Measurements from ENCODE around the gene SIRT3.

Gene SIRT3

DNA sequence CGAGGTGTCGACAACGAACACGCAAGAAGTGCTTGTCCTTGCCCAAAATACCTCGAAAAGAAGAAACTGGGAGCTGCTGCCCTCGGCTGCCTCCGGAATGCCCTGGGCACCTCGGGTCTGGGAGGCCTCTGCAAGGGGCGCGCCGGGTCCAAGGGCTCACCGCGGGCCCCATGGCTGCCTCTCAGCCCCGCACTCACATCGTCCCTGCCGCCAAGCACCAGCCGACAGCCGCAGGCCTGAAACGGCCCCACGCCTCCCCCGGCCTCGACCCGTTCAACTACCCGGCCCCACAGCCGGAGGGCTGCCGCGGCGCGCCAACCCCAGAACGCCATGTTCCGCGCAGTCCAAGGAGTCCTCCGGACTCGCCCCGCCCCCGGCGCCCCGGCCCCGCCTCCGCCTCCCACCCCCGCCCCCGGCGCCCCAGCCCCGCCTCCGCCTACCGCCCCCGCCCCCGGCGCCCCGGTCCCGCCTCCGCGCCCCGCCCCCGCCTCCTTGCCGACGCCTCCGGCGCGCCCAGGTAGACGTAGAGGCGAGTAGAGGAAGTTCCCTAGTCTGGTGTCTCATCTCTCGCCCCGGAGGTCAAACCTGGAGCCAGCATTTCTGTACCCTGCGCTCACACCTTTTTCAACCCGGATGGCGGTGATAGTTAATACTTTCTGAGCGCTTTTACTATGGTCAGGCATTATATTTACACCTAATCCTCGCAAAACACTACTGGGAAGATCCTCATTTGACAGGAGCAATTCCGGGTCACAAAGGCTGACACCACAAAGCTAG is at the start of gene SIRT3:
Gene SIRT3, minus strand, starts transcription at position 346 of the 777 bp plus-strand sequence. Its CDS starts 14 bp downstream, at position 332.
- peak; percentile 89 for DNase-seq

DNA sequence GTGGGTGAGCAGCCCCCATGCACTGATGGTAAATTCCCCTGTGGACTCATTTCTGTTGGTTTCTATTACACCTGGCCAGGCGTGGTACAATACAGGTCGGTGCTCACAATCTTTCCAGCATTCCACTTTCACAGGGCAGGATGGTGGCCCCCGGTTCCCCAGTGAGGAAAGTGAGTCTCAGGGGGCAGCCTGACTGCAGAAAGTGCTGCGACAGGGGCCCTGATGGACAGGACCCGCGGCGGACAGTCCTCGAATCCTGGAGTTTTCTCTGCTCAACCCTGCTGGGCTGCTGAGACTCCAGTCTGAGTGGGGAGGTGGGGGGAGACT is 49.7 kb upstream of the SIRT3 start:
- no peak for DNase-seq

GRCh38 chr11:285021-285893 is 49.1 kb upstream of the SIRT3 start:
- DNase-seq = no peak

DNA sequence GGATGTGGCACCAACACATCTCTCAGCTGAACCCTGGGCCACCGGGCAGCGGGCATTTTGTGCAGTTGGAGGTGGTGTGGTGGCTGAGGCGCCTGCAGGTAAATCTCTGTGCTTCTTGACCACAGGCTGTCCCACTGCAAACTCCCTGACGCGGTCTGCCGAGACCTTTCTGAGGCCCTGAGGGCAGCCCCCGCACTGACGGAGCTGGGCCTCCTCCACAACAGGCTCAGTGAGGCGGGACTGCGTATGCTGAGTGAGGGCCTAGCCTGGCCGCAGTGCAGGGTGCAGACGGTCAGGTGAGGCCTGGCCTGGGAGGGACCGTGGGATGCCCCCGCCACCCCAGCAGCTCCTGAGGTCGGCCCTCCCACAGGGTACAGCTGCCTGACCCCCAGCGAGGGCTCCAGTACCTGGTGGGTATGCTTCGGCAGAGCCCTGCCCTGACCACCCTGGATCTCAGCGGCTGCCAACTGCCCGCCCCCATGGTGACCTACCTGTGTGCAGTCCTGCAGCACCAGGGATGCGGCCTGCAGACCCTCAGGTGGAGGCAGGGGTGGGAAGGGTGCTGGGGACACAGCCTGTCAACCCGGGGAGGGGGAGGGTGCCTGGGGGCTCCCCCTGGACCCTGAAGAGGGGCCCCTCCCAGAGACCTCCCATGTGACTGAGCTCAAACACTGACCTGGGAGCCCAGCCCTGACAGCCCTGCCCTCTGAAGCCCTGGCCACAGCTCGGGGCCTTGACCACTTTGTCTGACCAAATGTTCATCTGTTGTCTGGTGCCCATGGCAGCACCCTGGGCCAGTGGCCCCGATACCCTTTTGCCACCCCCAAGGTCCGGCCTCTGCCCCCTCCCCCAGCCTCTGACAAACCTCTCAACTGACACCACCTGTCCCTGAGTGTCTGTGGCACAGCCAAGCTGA is 48.2 kb upstream of the SIRT3 start:
- DNase-seq = no peak

- DNase-seq = no peak
These were observed 47.4 kb upstream of the SIRT3 start for GRCh38 chr11:283405-284104.

DNA sequence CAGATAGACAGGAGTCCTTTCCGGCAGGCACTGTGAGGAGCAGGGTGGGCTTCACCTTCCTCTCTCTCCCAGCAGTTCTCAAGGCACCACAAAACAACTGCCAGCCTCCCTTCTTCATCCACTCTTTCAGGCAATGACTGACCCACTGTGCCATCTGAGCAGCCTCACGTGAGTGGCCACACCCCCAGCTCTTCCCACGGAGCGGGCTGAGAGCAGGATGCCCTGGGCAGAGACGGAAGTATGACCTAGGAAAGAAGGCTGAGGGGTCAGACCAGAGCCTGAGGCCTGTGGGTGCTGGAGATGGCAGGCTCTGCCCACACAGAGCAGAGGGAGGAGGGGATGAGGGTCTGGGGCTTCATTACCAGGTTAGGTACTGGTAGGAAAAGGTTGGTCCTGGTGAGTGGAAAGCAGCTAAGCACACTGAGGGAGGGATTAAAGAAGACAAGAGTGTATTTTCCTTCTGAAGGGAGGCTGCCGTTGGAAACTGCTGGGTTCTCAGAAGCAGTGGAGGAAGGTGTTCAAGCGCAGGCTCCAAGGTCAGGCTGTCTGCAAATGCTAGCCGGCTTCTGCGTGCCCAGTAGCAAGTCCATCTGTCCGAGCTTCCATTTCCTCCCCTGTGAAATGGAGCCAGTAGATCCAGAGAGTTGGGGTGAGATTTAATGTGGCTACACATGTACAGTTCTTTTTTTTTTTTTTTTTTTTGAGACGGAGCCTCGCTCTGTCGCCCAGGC is 46.7 kb upstream of the SIRT3 start:
- no peak for DNase-seq

DNA sequence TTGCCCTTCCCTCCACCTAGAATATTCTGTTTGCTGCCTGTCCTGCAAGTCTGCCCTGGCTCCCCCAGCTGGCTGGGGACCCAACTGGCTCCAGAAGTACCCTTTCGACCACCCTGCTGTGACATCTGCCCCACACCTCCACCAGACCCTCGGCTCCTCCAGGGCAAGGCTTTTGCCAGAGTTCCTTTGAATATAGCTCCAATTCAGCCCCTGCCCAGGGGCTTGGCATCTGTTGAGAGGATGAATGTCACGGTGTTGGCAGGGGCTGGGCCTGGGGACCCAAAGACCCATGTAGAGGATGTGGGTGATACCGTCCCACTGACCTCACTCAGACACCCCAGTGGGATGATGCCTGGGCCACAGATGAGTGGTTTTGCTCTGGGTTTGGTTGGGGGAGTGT is 46.0 kb upstream of the SIRT3 start:
- no peak for DNase-seq

DNA sequence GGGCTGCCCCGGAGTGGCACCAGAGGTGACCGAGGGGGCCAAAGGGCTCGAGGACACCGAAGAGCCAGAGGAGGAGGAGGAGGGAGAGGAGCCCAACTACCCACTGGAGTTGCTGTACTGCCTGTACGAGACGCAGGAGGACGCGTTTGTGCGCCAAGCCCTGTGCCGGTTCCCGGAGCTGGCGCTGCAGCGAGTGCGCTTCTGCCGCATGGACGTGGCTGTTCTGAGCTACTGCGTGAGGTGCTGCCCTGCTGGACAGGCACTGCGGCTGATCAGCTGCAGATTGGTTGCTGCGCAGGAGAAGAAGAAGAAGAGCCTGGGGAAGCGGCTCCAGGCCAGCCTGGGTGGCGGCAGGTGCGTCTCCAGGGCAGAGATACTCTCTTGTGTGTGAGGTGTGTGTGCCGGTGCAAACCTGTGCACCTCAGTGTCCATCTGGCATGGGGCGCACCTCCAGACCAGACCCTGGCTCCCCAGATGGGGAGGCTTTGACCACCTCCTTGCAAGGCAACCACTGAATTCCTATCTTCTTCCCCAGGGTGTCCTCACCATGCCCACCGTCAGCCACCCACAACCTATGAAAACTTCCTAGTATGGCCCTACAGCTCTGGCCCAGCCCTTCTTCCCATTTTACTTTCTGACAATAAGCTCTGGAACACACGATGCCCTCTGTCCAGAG is 45.5 kb upstream of the SIRT3 start:
- no peak for DNase-seq

GRCh38 chr11:280706-281485 is 44.8 kb upstream of the SIRT3 start:
- peak; percentile 41 for DNase-seq

GRCh38 chr11:279966-280705 is 44.0 kb upstream of the SIRT3 start:
- peak; percentile 51 for DNase-seq

DNA sequence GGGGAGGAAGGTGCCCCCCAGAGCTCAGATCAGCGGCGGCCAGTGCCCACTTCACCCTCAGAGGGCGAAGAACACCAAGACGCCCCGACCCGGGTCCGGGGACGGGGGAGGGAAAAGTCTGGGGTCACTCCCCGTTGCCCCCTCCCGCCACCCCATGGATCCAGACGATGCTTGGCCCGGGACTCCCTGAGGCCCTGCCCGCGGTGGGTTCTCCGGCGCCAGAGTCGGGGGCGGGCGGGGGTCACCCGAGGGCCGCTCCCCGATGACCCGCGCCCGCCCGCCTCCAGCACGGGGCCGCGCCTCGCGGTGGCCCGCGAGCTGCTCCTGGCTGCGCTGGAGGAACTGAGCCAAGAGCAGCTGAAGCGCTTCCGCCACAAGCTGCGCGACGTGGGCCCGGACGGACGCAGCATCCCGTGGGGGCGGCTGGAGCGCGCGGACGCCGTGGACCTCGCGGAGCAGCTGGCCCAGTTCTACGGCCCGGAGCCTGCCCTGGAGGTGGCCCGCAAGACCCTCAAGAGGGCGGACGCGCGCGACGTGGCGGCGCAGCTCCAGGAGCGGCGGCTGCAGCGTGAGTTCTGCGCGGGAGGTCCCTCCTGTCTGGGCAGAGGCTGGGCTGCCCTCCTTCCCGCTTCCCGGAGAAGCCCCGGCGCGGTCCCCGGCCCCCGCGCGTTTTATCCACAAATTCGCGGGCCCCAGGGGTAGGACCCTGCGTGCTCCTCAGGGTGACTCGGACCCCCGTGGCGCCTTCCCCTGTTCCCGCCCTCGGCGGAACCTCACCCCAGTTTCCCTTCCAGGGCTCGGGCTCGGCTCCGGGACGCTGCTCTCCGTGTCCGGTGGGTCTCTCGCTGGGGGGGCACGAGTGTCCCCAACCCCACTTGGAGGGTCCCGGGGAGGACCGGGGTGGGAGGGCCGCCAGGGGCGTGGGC is 43.2 kb upstream of the SIRT3 start:
- DNase-seq = no peak

DNA sequence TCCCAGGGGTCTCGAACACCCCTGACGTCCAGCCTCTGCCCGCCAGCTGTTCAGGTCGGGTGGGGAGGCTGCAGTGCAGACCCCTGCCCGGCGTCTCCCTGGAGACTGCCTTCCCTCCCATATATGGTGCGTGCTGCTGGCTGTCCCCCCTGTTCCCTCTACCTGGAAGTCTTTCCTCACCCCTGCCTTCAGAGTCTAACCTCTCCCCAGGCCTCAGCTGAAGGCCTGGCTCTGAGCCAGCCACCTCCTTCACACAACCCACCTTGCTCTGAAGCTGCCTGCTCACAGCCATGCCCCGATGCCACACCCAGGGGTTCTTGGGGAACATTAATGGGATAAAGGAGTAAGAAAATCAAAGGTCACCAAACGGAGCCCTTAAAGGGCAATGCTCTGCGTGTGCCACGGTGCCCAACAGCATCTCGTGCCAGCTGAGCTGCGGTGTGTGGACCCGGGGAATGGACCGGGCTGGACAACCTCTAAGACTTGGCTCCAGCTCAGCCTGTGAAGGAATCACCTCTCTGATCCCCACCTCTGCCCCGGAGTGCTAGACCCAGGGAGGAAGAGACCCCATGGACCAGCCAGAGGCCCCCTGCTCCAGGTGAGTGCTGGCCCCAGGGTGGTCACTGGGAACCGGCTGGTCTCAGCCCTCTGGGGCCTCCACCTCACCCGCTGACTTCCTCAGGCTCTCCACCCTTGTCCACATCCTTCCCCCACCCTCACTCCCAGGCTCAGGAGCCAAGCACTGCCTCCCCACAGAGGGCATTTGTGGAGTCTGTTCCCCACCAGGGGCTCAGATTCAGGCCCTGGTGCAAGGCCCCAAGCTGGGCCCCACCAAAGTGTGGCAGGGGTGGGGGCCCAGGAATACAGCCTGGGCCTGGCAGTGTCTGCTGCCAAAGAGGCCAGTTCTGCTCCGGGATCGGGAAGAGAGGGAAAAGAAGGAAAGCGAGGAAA is 42.1 kb upstream of the SIRT3 start, which contains the start of gene NLRP6:
Gene NLRP6, plus strand, starts transcription at position 407 of the 951 bp plus-strand sequence. Its CDS starts 163 bp downstream, at position 570.
- no peak for DNase-seq

GRCh38 chr11:276219-276618 is 40.1 kb upstream of the SIRT3 start:
- DNase-seq = no peak

GRCh38 chr11:272931-273198 is 36.7 kb upstream of the SIRT3 start:
- DNase-seq = no peak

- no peak for DNase-seq
These were observed 36.2 kb upstream of the SIRT3 start for GRCh38 chr11:272195-272930.

GRCh38 chr11:271319-271715 is 35.2 kb upstream of the SIRT3 start:
- no peak for DNase-seq

All from CD4-positive, alpha-beta T cell treated with Interferon gamma for 1 hour (primary cell).